Measurements from ENCODE around the gene FOXK1.
"Not testable (repeated sequence)": the region's sequence is repeated elsewhere in the genome, so short reads cannot be mapped to it uniquely, and the experiment has no call there.

The FOXK1 gene

GRCh38 chr7:4667776-4668509 is 14.2 kb upstream of the FOXK1 start:
- no peak for DNase-seq

GRCh38 chr7:4668510-4668847 is 13.6 kb upstream of the FOXK1 start:
- DNase-seq, result no peak

GRCh38 chr7:4670791-4671190 is 11.3 kb upstream of the FOXK1 start:
- DNase-seq, result no peak

GRCh38 chr7:4675771-4676367 is 6.2 kb upstream of the FOXK1 start:
- no peak for DNase-seq

- not testable (repeated sequence) for DNase-seq
These were observed 4.6 kb upstream of the FOXK1 start for GRCh38 chr7:4677518-4677917.

GRCh38 chr7:4681218-4681851 is 760 bp upstream of the FOXK1 start:
- DNase-seq, result no peak

GRCh38 chr7:4682621-4683042 is 537 bp downstream of the FOXK1 start:
- no peak for DNase-seq

- DNase-seq, result no peak
These were observed 1.2 kb downstream of the FOXK1 start for GRCh38 chr7:4683043-4683883.

GRCh38 chr7:4683884-4684565 is 1.9 kb downstream of the FOXK1 start:
- peak; percentile 53 for DNase-seq

GRCh38 chr7:4684846-4685245 is 2.8 kb downstream of the FOXK1 start:
- no peak for DNase-seq

GRCh38 chr7:4685676-4686075 is 3.6 kb downstream of the FOXK1 start:
- not testable (repeated sequence) for DNase-seq

- no peak for DNase-seq
These were observed 5.9 kb downstream of the FOXK1 start for GRCh38 chr7:4687956-4688355.

GRCh38 chr7:4689151-4689550 is 7.1 kb downstream of the FOXK1 start:
- no peak for DNase-seq

GRCh38 chr7:4689668-4690067 is 7.6 kb downstream of the FOXK1 start:
- no peak for DNase-seq

- no peak for DNase-seq
These were observed 9.1 kb downstream of the FOXK1 start for GRCh38 chr7:4690953-4691856.

- DNase-seq, result no peak
These were observed 10.0 kb downstream of the FOXK1 start for GRCh38 chr7:4692055-4692454.

- DNase-seq, result not testable (repeated sequence)
These were observed 10.5 kb downstream of the FOXK1 start for GRCh38 chr7:4692622-4693021.

- DNase-seq, result no peak
These were observed 11.1 kb downstream of the FOXK1 start for GRCh38 chr7:4693152-4693551.

- DNase-seq, result no peak
These were observed 11.7 kb downstream of the FOXK1 start for GRCh38 chr7:4693749-4694148.

- DNase-seq, result no peak
These were observed 12.2 kb downstream of the FOXK1 start for GRCh38 chr7:4694305-4694704.

GRCh38 chr7:4698707-4699275 is 16.7 kb downstream of the FOXK1 start:
- no peak for DNase-seq
